Inflammatory macrophage treated with lipopolysaccharide for 4 hours (primary cell): Measurements from ENCODE around the gene TBCEL.
"Not testable (repeated sequence)": the region's sequence is repeated elsewhere in the genome, so short reads cannot be mapped to it uniquely, and the experiment has no call there.

Experiments
- DNase-seq: peaks from one replicate; pipeline ENCODE4 v3.0.0-alpha.2; 2020

Gene TBCEL, protein sequence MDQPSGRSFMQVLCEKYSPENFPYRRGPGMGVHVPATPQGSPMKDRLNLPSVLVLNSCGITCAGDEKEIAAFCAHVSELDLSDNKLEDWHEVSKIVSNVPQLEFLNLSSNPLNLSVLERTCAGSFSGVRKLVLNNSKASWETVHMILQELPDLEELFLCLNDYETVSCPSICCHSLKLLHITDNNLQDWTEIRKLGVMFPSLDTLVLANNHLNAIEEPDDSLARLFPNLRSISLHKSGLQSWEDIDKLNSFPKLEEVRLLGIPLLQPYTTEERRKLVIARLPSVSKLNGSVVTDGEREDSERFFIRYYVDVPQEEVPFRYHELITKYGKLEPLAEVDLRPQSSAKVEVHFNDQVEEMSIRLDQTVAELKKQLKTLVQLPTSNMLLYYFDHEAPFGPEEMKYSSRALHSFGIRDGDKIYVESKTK

GRCh38 chr11:121023848-121024751 is at the start of gene TBCEL:
TBCEL (plus strand) TSS chr11:121024102; CDS start chr11:121045691, 21,589 bp downstream.
- DNase-seq: peak; percentile 59

- no peak for DNase-seq
Measured at GRCh38 chr11:120974466-120974865, 49.4 kb upstream of the TBCEL start.

GRCh38 chr11:120974965-120975364 is 48.9 kb upstream of the TBCEL start:
- DNase-seq: no peak

DNA sequence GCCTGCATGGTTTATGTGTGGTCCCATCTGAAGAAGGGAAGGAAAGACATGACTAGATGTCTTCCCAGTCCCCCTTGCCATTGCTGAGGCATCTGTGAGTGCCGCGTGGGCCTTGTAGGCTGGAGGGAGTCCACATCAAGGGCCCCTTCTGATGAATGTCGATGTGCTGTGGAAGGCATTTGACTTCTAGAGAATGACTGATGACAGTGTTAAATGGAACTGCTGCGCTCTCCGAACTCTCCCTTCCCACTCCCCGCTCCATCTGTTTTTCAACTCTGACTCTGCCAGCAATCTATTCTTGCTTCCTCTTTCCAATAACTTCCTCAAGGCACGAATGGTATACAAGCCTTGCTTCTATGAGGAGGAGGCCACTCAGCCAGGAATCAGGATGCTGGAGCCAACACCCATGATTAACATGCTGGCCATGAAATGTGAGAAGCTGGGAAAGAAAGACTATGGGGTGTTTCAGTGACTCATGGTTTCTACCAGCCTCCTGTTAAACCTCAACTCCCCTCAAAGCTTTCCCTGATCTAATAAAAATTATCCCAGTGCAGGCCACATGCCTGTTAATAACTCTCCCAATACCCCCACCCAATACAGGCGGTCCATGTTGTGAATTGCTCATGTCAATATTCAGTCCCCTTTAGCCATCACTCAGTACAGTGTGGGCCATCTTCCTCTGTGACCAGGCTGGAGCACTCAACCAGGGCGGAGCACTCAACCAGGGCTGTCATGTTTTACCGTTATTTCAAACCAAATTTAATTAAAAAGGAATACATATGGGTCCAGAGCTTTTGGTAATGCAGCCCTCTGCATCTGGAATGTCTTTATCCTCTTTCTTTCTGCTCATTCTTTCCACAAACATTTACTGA is 46.4 kb upstream of the TBCEL start:
- no peak for DNase-seq

- DNase-seq: no peak
Measured at GRCh38 chr11:120978701-120979100, 45.2 kb upstream of the TBCEL start.

DNA sequence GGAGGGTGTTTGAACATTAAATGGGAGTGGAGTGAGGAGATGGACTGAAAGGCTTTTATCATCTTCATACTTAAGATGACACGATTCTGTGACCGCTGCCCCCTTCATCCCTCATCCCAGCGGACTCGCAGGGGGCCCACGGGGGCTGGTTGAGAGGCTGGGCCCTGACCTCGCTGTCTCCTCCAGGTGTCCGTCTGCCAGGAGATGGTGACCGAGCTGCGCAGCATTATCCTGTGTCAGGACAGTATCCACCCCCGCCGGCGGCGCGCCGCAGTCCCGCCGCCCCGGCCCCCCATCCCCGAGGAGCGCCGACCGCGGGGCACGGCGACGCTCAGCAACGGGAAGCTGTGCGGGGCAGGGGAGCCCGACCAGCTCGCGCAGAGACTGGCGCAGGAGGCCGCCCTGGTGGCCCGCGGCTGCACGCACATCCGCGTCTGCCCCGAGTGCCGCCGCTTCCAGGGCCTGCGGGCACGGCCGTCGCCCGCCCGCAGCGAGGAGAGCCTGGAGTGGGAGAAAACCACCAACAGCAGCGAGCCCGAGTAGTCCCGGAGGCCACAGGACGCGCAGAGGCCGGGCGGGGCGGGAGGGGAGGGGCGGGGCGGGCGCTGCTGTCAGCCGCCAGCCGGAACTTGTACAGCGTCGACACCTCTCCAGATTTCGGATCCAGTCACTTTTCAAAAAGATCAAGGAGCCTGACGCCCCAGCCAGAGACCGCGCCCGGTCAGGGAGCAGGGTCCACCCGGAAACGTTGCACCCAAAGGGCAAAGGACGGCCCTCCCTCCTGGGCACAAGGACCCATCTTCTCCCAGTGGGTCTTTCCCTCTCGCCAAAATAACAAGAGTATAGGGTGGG is 38.0 kb upstream of the TBCEL start:
- peak; percentile 21 for DNase-seq

GRCh38 chr11:120988603-120989002 is 35.3 kb upstream of the TBCEL start:
- no peak for DNase-seq

- DNase-seq: no peak
Measured at GRCh38 chr11:120991830-120992686, 31.8 kb upstream of the TBCEL start.

DNA sequence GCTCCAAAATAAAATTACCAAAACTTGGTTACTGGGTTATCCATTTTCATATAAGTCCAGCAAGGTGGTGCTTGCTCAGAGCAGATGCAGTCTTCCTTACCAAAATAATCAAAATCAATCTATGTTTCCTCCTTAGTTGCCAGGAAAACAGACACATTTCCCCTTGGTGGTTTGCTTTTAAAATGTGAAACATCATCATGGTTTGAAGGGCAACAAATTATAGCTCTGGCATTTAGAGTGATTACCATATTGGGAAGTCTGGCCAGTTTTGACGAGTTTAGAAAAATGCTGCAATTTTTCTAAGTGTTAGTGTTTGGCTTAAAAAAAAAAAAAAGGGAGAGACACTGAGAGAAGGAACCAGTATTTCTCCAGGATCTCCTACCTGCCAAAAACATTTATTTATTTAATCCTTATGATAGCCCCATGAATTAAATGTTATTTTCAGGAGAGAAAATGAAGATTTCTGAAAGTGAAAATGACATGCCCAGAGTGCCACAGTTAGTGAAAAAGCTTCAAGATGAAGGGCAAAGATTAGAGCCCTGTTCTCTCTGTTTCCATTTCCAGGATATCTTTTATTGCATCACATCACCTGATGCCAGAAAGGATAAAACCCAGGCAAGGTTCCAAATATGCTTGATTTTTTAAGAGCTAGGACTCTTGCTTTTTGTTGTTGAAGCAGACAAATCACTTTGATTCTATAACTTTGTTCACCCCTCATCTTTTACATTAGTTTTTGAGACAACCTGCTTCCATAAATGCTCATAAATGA is 29.6 kb upstream of the TBCEL start:
- no peak for DNase-seq

DNA sequence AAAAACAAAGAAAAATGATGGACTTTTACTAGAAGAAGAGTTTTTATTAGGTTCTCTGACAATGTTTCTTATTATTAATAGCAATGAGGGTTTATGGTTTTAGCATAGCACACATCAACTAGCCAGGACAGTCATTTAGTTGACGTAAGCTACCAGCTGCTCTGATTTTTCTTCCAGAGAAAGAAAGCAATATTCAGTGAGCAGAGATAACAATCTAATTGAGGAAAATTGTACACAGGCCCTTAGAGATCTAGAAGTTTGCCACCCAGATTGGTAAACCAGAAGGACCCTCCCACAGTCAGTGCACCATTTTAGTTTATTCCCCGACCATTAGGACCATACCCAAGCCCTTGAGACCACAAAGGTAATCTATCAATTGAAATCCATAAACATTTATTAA is 28.7 kb upstream of the TBCEL start:
- no peak for DNase-seq

GRCh38 chr11:120996973-120997372 is 26.9 kb upstream of the TBCEL start:
- no peak for DNase-seq

DNA sequence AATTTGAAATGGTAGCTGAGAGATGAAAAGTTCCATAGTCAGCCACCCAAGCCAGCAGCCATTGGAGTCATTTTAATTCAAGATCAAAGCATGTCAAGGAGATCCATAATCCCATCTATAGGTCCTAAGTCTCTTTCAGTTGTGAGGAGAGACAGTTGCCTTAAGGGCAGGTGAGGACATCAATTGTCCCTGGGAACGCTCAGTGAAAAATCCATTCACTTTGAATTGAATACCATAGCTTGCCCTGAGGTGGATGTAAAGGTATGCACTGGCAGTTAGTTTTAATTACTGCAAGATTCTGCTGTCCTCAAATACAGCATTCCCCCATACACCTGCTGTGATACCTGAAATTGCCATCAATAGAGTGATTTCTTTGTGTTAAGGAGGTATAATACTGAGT is 25.3 kb upstream of the TBCEL start:
- no peak for DNase-seq

DNA sequence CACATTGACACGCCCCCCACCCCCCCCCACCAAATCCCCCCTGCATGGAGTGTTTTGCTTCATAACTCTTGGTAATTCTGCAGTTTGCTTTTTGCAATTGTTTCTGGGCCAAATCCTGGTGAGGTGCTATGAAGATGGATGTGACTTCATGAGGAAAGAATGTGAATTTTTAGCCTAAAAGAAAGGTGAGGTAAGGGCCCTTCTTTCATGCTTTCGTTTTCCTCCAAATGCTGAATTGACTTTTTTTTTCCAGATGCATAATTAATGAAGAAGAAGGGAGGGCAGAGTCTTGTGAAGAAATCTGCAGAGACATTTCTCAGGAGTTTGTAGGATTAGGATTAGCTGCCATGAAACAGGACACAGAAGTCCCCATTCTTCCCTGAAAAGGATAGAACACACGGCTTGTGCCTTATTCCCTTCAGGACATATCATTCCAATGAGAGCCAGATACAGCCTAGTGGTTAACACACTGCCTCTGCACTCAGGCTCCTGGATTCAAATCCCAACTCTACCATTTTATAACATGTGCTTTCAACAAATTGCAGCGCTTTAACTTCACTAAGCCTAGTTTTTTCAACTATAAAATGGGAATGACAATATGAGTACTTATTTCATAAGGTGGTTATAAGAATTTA is 19.6 kb upstream of the TBCEL start:
- DNase-seq: no peak

DNA sequence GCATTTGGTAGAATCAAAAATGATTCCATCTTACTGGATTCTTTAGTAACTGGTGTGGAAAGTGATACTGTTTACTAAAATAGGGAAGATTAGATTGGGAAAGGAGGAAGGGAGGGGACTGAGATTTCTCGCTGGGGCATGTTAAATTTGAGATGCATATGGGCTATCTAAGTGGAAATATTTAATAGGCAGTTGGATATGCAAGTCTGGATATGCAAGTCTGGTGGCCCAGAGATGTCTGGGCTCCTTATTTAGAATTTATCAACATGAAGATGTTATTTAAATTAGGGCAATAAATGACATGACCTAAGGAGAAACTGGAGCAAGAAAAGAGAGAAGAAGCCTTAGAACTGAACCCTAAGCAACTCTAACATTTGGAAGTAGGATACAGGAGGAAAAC is 17.0 kb upstream of the TBCEL start:
- no peak for DNase-seq

- DNase-seq: no peak
Measured at GRCh38 chr11:121008551-121008950, 15.4 kb upstream of the TBCEL start.

- no peak for DNase-seq
Measured at GRCh38 chr11:121012091-121012490, 11.8 kb upstream of the TBCEL start.

GRCh38 chr11:121018746-121019145 is 5.2 kb upstream of the TBCEL start:
- no peak for DNase-seq

DNA sequence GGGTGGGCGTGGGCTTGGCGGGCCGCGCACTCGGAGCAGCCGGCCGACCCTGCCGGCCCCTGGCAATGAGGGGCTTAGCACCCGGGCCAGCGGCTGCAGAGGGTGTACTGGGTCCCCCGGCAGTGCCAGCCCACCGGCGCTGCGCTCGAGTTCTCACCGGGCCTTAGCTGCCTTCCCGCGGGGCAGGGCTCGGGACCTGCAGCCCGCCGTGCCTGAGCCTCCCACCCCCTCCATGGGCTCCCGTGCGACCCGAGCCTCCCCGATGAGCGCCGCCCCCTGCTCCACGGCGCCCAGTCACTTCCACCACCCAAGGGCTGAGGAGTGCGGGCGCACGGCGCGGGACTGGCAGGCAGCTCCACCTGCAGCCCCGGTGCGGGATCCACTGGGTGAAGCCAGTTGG is 2.2 kb upstream of the TBCEL start:
- not testable (repeated sequence) for DNase-seq

GRCh38 chr11:121024989-121025388 is 1.1 kb downstream of the TBCEL start:
- no peak for DNase-seq

- no peak for DNase-seq
Measured at GRCh38 chr11:121029153-121029552, 5.3 kb downstream of the TBCEL start.
